ENCODE measurements around the gene AMPH. TPM values are rescaled to one million over a fixed set of nuclear protein-coding genes. Genes with fewer than 3 reads are reported as not detected.
"Not testable (repeated sequence)": the region's sequence is repeated elsewhere in the genome, so short reads cannot be mapped to it uniquely, and the experiment has no call there.

The AMPH gene
- total RNA-seq, 1 experiment from 2014 or later = 9.0 TPM

- TF ChIP-seq, protein P1, sequence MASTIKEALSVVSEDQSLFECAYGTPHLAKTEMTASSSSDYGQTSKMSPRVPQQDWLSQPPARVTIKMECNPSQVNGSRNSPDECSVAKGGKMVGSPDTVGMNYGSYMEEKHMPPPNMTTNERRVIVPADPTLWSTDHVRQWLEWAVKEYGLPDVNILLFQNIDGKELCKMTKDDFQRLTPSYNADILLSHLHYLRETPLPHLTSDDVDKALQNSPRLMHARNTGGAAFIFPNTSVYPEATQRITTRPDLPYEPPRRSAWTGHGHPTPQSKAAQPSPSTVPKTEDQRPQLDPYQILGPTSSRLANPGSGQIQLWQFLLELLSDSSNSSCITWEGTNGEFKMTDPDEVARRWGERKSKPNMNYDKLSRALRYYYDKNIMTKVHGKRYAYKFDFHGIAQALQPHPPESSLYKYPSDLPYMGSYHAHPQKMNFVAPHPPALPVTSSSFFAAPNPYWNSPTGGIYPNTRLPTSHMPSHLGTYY (CRISPR knock-in tag; IDR thresholded peaks at IDR 0.05) = no peak
- TF ChIP-seq CBFB (CRISPR knock-in tag; IDR thresholded peaks at IDR 0.05; ENCODE audit: low read depth) = no peak
Measured at GRCh38 chr7:38584443-38585210, 46.5 kb downstream of the AMPH start (continued).

DNA sequence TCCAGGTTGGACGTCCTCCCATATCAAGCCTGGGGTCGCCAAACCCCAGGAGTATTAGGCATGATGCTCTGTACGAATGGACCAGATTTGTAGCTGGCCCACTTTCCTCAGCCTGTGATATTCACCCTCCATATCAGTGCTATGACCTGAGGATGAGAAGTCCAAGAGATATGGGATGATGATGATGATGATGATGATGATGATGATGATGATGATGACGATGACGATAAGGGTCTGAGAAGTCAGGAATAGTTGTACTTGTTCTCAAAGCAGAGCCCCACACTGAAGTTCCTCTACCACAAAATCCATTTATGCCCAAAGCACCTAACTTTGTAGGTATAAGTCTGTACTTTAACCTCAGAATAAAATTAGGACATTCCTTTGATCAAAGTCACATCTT, 50.7 kb downstream of the AMPH start:
- no peak for ATAC-seq

DNA sequence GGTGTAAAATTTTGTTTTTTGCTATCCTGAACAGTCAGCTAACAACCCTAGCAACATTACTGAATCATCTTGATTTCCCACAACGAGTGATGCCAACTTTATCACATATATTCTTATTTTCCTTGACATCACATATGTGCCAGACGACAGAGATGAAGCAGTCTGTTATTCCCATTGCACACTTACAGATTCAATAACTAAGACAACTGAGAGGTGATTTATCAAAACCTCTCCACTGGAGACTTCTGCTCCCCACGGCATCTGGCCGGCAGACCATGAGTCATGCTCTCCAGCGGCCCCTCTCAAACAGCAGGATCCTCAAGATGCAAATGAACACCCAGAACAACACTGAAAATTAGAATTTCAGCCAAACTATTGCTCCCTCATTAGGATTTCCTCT, 57.1 kb downstream of the AMPH start:
- POLR2A ChIA-PET = no interaction called here
- Mint-ChIP-seq H3K36me3 (no peaks in the 10 kb centered on the region), H3K9me3 (peaks cover 12% of the 10 kb centered on the region), H3K4me1 (peaks cover 5% of the 10 kb centered on the region), H3K4me3 (no peak overlapping the region), H3K27me3 (ENCODE audit: low read depth) (no peaks in the 10 kb centered on the region), H3K27ac (no peak overlapping the region)
- DNase-seq (ENCODE audit: low spot score) (no peak), ATAC-seq (no peak)
- TF ChIP-seq, protein P2, sequence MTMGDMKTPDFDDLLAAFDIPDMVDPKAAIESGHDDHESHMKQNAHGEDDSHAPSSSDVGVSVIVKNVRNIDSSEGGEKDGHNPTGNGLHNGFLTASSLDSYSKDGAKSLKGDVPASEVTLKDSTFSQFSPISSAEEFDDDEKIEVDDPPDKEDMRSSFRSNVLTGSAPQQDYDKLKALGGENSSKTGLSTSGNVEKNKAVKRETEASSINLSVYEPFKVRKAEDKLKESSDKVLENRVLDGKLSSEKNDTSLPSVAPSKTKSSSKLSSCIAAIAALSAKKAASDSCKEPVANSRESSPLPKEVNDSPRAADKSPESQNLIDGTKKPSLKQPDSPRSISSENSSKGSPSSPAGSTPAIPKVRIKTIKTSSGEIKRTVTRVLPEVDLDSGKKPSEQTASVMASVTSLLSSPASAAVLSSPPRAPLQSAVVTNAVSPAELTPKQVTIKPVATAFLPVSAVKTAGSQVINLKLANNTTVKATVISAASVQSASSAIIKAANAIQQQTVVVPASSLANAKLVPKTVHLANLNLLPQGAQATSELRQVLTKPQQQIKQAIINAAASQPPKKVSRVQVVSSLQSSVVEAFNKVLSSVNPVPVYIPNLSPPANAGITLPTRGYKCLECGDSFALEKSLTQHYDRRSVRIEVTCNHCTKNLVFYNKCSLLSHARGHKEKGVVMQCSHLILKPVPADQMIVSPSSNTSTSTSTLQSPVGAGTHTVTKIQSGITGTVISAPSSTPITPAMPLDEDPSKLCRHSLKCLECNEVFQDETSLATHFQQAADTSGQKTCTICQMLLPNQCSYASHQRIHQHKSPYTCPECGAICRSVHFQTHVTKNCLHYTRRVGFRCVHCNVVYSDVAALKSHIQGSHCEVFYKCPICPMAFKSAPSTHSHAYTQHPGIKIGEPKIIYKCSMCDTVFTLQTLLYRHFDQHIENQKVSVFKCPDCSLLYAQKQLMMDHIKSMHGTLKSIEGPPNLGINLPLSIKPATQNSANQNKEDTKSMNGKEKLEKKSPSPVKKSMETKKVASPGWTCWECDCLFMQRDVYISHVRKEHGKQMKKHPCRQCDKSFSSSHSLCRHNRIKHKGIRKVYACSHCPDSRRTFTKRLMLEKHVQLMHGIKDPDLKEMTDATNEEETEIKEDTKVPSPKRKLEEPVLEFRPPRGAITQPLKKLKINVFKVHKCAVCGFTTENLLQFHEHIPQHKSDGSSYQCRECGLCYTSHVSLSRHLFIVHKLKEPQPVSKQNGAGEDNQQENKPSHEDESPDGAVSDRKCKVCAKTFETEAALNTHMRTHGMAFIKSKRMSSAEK (CRISPR knock-in tag; IDR thresholded peaks at IDR 0.05; ENCODE audit: borderline replicate concordance) = no peak
- TF ChIP-seq CREB1 (CRISPR knock-in tag; IDR thresholded peaks at IDR 0.05) (no peak), ESRRA (CRISPR knock-in tag; IDR thresholded peaks at IDR 0.05; ENCODE audit: borderline replicate concordance) (no peak), ZNF671 (CRISPR knock-in tag; IDR thresholded peaks at IDR 0.05) (no peak), FOXP4 (CRISPR knock-in tag; IDR thresholded peaks at IDR 0.05) (no peak), MXD4 (CRISPR knock-in tag; IDR thresholded peaks at IDR 0.05; ENCODE audit: borderline replicate concordance) (no peak), ZNF121 (CRISPR knock-in tag; IDR thresholded peaks at IDR 0.05) (no peak), SOX15 (CRISPR knock-in tag; IDR thresholded peaks at IDR 0.05) (no peak), GABPB1 (CRISPR knock-in tag; IDR thresholded peaks at IDR 0.05) (no peak)
- TF ChIP-seq, protein P3, sequence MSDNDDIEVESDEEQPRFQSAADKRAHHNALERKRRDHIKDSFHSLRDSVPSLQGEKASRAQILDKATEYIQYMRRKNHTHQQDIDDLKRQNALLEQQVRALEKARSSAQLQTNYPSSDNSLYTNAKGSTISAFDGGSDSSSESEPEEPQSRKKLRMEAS (CRISPR knock-in tag; IDR thresholded peaks at IDR 0.05) = no peak
- CTCF ChIA-PET = no interaction called here

More for the DNA sequence above, 50.7 kb downstream of the AMPH start:
- DNase-seq (ENCODE audit: low spot score) = no peak
- ChIA-PET CTCF (no interaction called here), POLR2A (interaction anchor here (0.6 kb wide), 1 partner anchor 101 kb away, joined by 3 read pairs; no protein-coding TSS in a partner anchor)
- Mint-ChIP-seq H3K4me3 (no peak overlapping the region), H3K9me3 (peaks cover 9% of the 10 kb centered on the region), H3K4me1 (no peaks in the 10 kb centered on the region), H3K36me3 (no peaks in the 10 kb centered on the region), H3K27me3 (ENCODE audit: low read depth) (no peaks in the 10 kb centered on the region), H3K27ac (no peak overlapping the region)
- no peak for TF ChIP-seq ZNF317 (CRISPR knock-in tag; IDR thresholded peaks at IDR 0.05; ENCODE audit: borderline replicate concordance, low read depth)
- TF ChIP-seq CREM (CRISPR knock-in tag; IDR thresholded peaks at IDR 0.05) = no peak
- no peak for TF ChIP-seq TEAD4 (CRISPR knock-in tag; IDR thresholded peaks at IDR 0.05)
- TF ChIP-seq HMGA2 (CRISPR knock-in tag; IDR thresholded peaks at IDR 0.05) = no peak
- no peak for TF ChIP-seq FOXP1 (CRISPR knock-in tag; IDR thresholded peaks at IDR 0.05; ENCODE audit: borderline replicate concordance)
- no peak for TF ChIP-seq TP53 (CRISPR knock-in tag; IDR thresholded peaks at IDR 0.05)

DNA sequence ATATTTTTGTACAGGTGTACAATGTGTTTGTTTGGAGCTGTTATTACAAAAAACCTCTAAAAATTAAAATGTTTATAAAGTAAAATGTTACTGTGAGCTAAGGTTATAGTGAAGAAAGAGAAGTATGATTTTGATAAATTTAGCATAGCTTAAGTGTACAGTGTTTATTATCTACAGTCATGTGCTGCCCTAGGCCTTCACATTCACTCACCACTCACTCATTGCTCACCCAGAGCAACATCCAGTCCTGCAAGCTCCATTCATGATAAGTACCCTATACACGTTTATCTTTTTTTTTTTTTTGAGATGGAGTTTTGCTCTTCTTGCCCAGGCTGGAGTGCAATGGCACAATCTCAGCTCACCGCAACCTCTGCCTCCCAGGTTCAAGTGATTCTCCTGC, 59.6 kb downstream of the AMPH start:
- ATAC-seq; H3K36me3 Mint-ChIP-seq; H3K27me3 Mint-ChIP-seq (ENCODE audit: low read depth); POLR2A ChIA-PET; CTCF ChIA-PET; H3K4me1 Mint-ChIP-seq; H3K27ac Mint-ChIP-seq; H3K4me3 Mint-ChIP-seq; DNase-seq (ENCODE audit: low spot score): not testable (repeated sequence)
- H3K9me3 Mint-ChIP-seq = peaks cover 12% of the 10 kb centered on the region
